WTC11 (cell line): Measurements from ENCODE around the gene CDH7. TPM values are rescaled to one million over a fixed set of nuclear protein-coding genes. Genes with fewer than 3 reads are reported as not detected.
A peak's percentile ranks its signal among the peaks of the same experiment; 100 is the strongest.

Source experiments
- ATAC-seq: fragments of 200-7000 bp; cut with Tn5 transposase; 2 replicates; pipeline ENCODE4 v1.10.0; 2021; ENCODE audit warnings: mild to moderate bottlenecking, moderate library complexity
- CTCF ChIA-PET: fragments of 300-600 bp; sonication (Branson Sonifier 250); formaldehyde crosslinking; loops from one replicate; lab custom pipeline; 2021; ENCODE audit warnings: antibody characterized with exemption; lab: Charles Lee
- POLR2A ChIA-PET: fragments of 350-600 bp; sonication (Branson Sonifier 250); formaldehyde crosslinking; loops from one replicate; lab custom pipeline; 2021; ENCODE audit warnings: antibody characterized with exemption; lab: Charles Lee
- DNase-seq: peaks from one replicate; pipeline ENCODE4 v3.0.0; 2021; ENCODE audit warnings: low spot score
- H3K27ac Mint-ChIP-seq: 2 replicates; pipeline ENCODE4 v1.8.0; 2021; ENCODE audit warnings: mixed read lengths
- H3K27me3 Mint-ChIP-seq: 2 replicates; pipeline ENCODE4 v1.8.0; 2021; ENCODE audit warnings: low read depth, mild to moderate bottlenecking, moderate library complexity, mixed read lengths
- H3K36me3 Mint-ChIP-seq: 2 replicates; pipeline ENCODE4 v1.8.0; 2021; ENCODE audit warnings: mixed read lengths
- H3K4me1 Mint-ChIP-seq: 2 replicates; pipeline ENCODE4 v1.8.0; 2022; ENCODE audit warnings: mixed read lengths
- H3K4me3 Mint-ChIP-seq: 2 replicates; pipeline ENCODE4 v1.8.0; 2021; ENCODE audit warnings: mild to moderate bottlenecking, moderate library complexity, mixed read lengths
- H3K9me3 Mint-ChIP-seq: 2 replicates; pipeline ENCODE4 v1.8.0; 2021; ENCODE audit warnings: mixed read lengths
- CREB1 ChIP-seq: sonication (generic); formaldehyde crosslinking; IDR thresholded peaks from 2 replicates; pipeline ENCODE4 v1.8.0; 2023; ENCODE audit warnings: mild to moderate bottlenecking, missing genetic modification reagents
- ESRRA ChIP-seq: sonication (generic); formaldehyde crosslinking; IDR thresholded peaks from 2 replicates; pipeline ENCODE4 v1.8.1; 2022; ENCODE audit warnings: mild to moderate bottlenecking, missing genetic modification reagents, borderline replicate concordance
- FOXJ3 ChIP-seq: sonication (generic); formaldehyde crosslinking; IDR thresholded peaks from 2 replicates; pipeline ENCODE4 v1.9.0; 2021; ENCODE audit warnings: missing genetic modification reagents, mild to moderate bottlenecking, borderline replicate concordance
- HMGA2 ChIP-seq: fragments of 250-450 bp; sonication (Bioruptor Pico); IDR thresholded peaks from 2 replicates; pipeline ENCODE4 v1.4.0; 2021; ENCODE audit warnings: mild to moderate bottlenecking, moderate library complexity
- RELA ChIP-seq: sonication (generic); formaldehyde crosslinking; IDR thresholded peaks from 2 replicates; pipeline ENCODE4 v1.8.1; 2022; ENCODE audit warnings: missing genetic modification reagents, mild to moderate bottlenecking, borderline replicate concordance
- SMAD3 ChIP-seq: sonication (generic); formaldehyde crosslinking; IDR thresholded peaks from 2 replicates; pipeline ENCODE4 v1.8.0; 2022; ENCODE audit warnings: missing genetic modification reagents, mild to moderate bottlenecking, borderline replicate concordance
- TP53 ChIP-seq: sonication (generic); formaldehyde crosslinking; IDR thresholded peaks from 2 replicates; pipeline ENCODE4 v1.8.1; 2023; ENCODE audit warnings: mild to moderate bottlenecking, missing genetic modification reagents
- ZNF219 ChIP-seq: sonication (generic); formaldehyde crosslinking; IDR thresholded peaks from 2 replicates; pipeline ENCODE4 v1.8.0; 2023; ENCODE audit warnings: missing genetic modification reagents, mild to moderate bottlenecking, borderline replicate concordance
- ZNF232 ChIP-seq: sonication (generic); formaldehyde crosslinking; IDR thresholded peaks from 2 replicates; pipeline ENCODE4 v1.8.0; 2022; ENCODE audit warnings: mild to moderate bottlenecking, missing genetic modification reagents
- ZNF263 ChIP-seq: sonication (generic); formaldehyde crosslinking; IDR thresholded peaks from 2 replicates; pipeline ENCODE4 v1.8.1; 2022; ENCODE audit warnings: low read depth, mild to moderate bottlenecking, moderate library complexity, missing genetic modification reagents
- total RNA-seq: library from RNA; stranded (reverse); gene quantifications from 3 replicates; pipeline ENCODE4 v1.2.3, GENCODE V29; 2021
- TF ChIP-seq, protein P1 (sequence below): sonication (generic); formaldehyde crosslinking; IDR thresholded peaks from 2 replicates; pipeline ENCODE4 v1.8.1; 2022; ENCODE audit warnings: missing genetic modification reagents, borderline replicate concordance
- TF ChIP-seq, protein P2 (sequence below): sonication (generic); formaldehyde crosslinking; IDR thresholded peaks from 2 replicates; pipeline ENCODE4 v1.8.1; 2023; ENCODE audit warnings: mild to moderate bottlenecking, missing genetic modification reagents, moderate library complexity
- TF ChIP-seq, protein P3 (sequence below): sonication (generic); formaldehyde crosslinking; IDR thresholded peaks from 2 replicates; pipeline ENCODE4 v1.8.0; 2023; ENCODE audit warnings: missing genetic modification reagents
- TF ChIP-seq, protein P4 (sequence below): fragments of 250-450 bp; sonication (Bioruptor Pico); IDR thresholded peaks from 2 replicates; pipeline ENCODE4 v1.8.0; 2021; ENCODE audit warnings: mild to moderate bottlenecking
- TF ChIP-seq, protein P5 (sequence below): sonication (generic); formaldehyde crosslinking; IDR thresholded peaks from 2 replicates; pipeline ENCODE4 v1.8.0; 2023; ENCODE audit warnings: mild to moderate bottlenecking, missing genetic modification reagents
- TF ChIP-seq, protein P6 (sequence below): sonication (generic); formaldehyde crosslinking; conservative IDR thresholded peaks from 2 replicates; pipeline ENCODE4 v1.8.1; 2023; ENCODE audit warnings: mild to moderate bottlenecking, low read depth, missing genetic modification reagents, moderate library complexity

Gene CDH7
- total RNA-seq, 1 experiment from 2014 or later, result 1.3 TPM

DNA sequence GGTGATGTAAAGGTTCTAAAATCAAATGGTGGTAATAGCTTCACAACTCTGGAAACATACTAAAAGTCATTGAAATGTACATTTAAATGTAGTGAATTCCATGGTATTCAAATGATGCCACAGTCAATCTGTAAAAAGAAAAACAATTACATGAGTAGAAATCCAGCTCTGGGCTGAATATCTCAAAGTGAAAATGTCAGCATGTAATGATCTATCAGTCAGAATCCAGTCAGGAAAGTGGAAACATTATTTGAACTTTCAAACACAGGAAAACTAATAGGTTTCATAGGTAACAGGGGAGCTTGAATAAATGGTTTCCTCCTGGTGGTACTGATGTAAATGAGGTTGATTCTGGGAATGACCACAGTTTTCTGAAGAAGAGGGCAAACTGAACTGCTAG lies 186.4 kb downstream of the CDH7 start:
- H3K4me1 Mint-ChIP-seq, result peaks cover 27% of the 10 kb centered on the region
- CTCF ChIA-PET, result no interaction called here

DNA sequence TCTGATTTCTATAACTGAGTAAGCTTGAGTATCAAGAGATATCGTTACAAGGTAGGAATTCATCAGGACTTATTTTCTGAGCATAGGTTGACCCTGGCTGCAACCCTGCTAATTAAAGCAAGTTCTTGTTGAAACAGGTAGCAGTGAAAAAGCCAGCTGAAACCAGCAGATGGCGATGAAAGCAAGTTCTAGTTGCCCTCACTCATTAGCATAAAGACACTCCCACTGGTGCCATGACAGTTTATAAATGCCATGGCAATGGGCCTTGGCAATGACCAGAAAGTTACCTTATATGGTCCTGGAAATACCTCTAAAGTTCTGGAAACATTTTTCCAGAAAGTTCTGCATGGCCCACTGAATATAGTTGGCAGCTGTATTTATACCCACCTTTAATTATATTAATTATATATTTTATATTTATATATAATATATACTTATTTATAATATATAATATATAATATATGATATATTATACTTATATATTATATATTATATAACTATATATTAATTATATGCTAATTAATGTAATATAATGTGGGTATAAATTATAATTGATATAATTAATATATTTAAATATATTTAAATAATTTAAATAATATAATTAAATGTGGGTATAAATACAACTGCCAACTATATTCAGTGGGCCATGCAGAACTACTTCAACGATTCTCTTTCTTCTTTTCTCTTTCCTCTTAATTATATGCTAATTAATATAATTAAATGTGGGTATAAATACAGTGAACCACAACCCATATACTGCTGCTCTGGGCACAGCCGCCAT lies 188.0 kb downstream of the CDH7 start:
- TF ChIP-seq ZNF263 (CRISPR knock-in tag) (no peak), HMGA2 (CRISPR knock-in tag) (peak; percentile 97), ZNF219 (CRISPR knock-in tag) (no peak), RELA (CRISPR knock-in tag) (no peak), ESRRA (no peak)
- TF ChIP-seq, protein P1, sequence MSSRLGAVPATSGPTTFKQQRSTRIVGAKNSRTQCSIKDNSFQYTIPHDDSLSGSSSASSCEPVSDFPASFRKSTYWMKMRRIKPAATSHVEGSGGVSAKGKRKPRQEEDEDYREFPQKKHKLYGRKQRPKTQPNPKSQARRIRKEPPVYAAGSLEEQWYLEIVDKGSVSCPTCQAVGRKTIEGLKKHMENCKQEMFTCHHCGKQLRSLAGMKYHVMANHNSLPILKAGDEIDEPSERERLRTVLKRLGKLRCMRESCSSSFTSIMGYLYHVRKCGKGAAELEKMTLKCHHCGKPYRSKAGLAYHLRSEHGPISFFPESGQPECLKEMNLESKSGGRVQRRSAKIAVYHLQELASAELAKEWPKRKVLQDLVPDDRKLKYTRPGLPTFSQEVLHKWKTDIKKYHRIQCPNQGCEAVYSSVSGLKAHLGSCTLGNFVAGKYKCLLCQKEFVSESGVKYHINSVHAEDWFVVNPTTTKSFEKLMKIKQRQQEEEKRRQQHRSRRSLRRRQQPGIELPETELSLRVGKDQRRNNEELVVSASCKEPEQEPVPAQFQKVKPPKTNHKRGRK (CRISPR knock-in tag), result no peak
- TF ChIP-seq, protein P2, sequence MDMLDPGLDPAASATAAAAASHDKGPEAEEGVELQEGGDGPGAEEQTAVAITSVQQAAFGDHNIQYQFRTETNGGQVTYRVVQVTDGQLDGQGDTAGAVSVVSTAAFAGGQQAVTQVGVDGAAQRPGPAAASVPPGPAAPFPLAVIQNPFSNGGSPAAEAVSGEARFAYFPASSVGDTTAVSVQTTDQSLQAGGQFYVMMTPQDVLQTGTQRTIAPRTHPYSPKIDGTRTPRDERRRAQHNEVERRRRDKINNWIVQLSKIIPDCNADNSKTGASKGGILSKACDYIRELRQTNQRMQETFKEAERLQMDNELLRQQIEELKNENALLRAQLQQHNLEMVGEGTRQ (CRISPR knock-in tag), result no peak
- TF ChIP-seq, protein P3, sequence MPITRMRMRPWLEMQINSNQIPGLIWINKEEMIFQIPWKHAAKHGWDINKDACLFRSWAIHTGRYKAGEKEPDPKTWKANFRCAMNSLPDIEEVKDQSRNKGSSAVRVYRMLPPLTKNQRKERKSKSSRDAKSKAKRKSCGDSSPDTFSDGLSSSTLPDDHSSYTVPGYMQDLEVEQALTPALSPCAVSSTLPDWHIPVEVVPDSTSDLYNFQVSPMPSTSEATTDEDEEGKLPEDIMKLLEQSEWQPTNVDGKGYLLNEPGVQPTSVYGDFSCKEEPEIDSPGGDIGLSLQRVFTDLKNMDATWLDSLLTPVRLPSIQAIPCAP (CRISPR knock-in tag), result no peak
- TF ChIP-seq, all 79 proteins: peak for 1
- CTCF ChIA-PET, result interaction anchor here (0.6 to 1.4 kb wide), 4 partner anchors 12 to 557 kb away, joined by 3 to 5 read pairs (median 3); no protein-coding TSS in a partner anchor
- DNase-seq, result peak; percentile 64

More for the DNA sequence above, 186.4 kb downstream of the CDH7 start:
- Mint-ChIP-seq H3K27me3 (peaks cover 7% of the 10 kb centered on the region; the same call in 1 of the 2 replicates), H3K27ac (no peak overlapping the region), H3K36me3 (peaks cover 5% of the 10 kb centered on the region; the same call in 1 of the 2 replicates), H3K9me3 (peaks cover 13% of the 10 kb centered on the region), H3K4me3 (no peak overlapping the region)
- POLR2A ChIA-PET, result no interaction called here
- ATAC-seq (no peak), DNase-seq (no peak)
- no peak for TF ChIP-seq SMAD3 (CRISPR knock-in tag)
- no peak for TF ChIP-seq CREB1
- no peak for TF ChIP-seq FOXJ3
- TF ChIP-seq, protein P4, sequence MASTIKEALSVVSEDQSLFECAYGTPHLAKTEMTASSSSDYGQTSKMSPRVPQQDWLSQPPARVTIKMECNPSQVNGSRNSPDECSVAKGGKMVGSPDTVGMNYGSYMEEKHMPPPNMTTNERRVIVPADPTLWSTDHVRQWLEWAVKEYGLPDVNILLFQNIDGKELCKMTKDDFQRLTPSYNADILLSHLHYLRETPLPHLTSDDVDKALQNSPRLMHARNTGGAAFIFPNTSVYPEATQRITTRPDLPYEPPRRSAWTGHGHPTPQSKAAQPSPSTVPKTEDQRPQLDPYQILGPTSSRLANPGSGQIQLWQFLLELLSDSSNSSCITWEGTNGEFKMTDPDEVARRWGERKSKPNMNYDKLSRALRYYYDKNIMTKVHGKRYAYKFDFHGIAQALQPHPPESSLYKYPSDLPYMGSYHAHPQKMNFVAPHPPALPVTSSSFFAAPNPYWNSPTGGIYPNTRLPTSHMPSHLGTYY (CRISPR knock-in tag), result no peak
- no peak for TF ChIP-seq ZNF232 (CRISPR knock-in tag)
- TF ChIP-seq, protein P5, sequence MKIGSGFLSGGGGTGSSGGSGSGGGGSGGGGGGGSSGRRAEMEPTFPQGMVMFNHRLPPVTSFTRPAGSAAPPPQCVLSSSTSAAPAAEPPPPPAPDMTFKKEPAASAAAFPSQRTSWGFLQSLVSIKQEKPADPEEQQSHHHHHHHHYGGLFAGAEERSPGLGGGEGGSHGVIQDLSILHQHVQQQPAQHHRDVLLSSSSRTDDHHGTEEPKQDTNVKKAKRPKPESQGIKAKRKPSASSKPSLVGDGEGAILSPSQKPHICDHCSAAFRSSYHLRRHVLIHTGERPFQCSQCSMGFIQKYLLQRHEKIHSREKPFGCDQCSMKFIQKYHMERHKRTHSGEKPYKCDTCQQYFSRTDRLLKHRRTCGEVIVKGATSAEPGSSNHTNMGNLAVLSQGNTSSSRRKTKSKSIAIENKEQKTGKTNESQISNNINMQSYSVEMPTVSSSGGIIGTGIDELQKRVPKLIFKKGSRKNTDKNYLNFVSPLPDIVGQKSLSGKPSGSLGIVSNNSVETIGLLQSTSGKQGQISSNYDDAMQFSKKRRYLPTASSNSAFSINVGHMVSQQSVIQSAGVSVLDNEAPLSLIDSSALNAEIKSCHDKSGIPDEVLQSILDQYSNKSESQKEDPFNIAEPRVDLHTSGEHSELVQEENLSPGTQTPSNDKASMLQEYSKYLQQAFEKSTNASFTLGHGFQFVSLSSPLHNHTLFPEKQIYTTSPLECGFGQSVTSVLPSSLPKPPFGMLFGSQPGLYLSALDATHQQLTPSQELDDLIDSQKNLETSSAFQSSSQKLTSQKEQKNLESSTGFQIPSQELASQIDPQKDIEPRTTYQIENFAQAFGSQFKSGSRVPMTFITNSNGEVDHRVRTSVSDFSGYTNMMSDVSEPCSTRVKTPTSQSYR (CRISPR knock-in tag), result no peak
- no peak for TF ChIP-seq TP53 (CRISPR knock-in tag)
- TF ChIP-seq, protein P6, sequence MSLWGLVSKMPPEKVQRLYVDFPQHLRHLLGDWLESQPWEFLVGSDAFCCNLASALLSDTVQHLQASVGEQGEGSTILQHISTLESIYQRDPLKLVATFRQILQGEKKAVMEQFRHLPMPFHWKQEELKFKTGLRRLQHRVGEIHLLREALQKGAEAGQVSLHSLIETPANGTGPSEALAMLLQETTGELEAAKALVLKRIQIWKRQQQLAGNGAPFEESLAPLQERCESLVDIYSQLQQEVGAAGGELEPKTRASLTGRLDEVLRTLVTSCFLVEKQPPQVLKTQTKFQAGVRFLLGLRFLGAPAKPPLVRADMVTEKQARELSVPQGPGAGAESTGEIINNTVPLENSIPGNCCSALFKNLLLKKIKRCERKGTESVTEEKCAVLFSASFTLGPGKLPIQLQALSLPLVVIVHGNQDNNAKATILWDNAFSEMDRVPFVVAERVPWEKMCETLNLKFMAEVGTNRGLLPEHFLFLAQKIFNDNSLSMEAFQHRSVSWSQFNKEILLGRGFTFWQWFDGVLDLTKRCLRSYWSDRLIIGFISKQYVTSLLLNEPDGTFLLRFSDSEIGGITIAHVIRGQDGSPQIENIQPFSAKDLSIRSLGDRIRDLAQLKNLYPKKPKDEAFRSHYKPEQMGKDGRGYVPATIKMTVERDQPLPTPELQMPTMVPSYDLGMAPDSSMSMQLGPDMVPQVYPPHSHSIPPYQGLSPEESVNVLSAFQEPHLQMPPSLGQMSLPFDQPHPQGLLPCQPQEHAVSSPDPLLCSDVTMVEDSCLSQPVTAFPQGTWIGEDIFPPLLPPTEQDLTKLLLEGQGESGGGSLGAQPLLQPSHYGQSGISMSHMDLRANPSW (CRISPR knock-in tag), result no peak

More for the DNA sequence above, 188.0 kb downstream of the CDH7 start:
- POLR2A ChIA-PET, result no interaction called here
- peaks cover 41% of the 10 kb centered on the region for H3K4me1 Mint-ChIP-seq
- H3K27ac Mint-ChIP-seq, result no peak overlapping the region
- ATAC-seq, result peak; percentile 83
- no peaks in the 10 kb centered on the region for H3K27me3 Mint-ChIP-seq
- H3K4me3 Mint-ChIP-seq, result no peak overlapping the region
- H3K36me3 Mint-ChIP-seq, result no peaks in the 10 kb centered on the region
- H3K9me3 Mint-ChIP-seq, result no peaks in the 10 kb centered on the region
